Neutrophil (primary cell): Measurements from ENCODE around the gene IFNG.

Source experiments
- H3K27ac ChIP-seq: fragments of 200-600 bp; sonication (generic); 2 replicates; pipeline ENCODE4 v1.5.1; 2016; ENCODE audit warnings: mild to moderate bottlenecking, moderate library complexity
- H3K27me3 ChIP-seq: fragments of 200-600 bp; sonication (generic); 2 replicates; pipeline ENCODE4 v1.6.0; 2016; ENCODE audit warnings: mild to moderate bottlenecking
- H3K36me3 ChIP-seq: fragments of 200-600 bp; sonication (generic); 2 replicates; pipeline ENCODE4 v1.5.1; 2017
- H3K4me1 ChIP-seq, 2 experiments: fragments of 200-600 bp in 1 of 2; sonication (generic) in 1 of 2; 1 replicate in 1 of 2; 2 replicates in 1 of 2; pipeline versions ENCODE4 v1.5.1 to v1.6.1; 2013 to 2016; ENCODE audit warnings: low read depth in 1 of 2, low read length in 1 of 2, mild to moderate bottlenecking in 1 of 2, moderate library complexity in 1 of 2; ENCODE audit not compliant: control insufficient read depth in 1 of 2, insufficient read depth in 1 of 2
- H3K4me3 ChIP-seq, 2 experiments: fragments of 200-600 bp in 1 of 2; sonication (generic) in 1 of 2; 1 replicate in 1 of 2; 2 replicates in 1 of 2; pipeline ENCODE4 v1.5.1; 2013 to 2016; ENCODE audit warnings: low read depth in 1 of 2, low read length in 1 of 2, mild to moderate bottlenecking in 1 of 2, moderate library complexity in 1 of 2
- H3K9me3 ChIP-seq: fragments of 200-600 bp; sonication (generic); 2 replicates; pipeline ENCODE4 v1.5.1; 2016
- TF ChIP-seq, protein P1 (sequence below): fragments of 200-600 bp; sonication (generic); IDR thresholded peaks from 2 replicates; pipeline ENCODE4 v1.5.1; 2016; ENCODE audit warnings: antibody characterized with exemption

IFNG gene

DNA sequence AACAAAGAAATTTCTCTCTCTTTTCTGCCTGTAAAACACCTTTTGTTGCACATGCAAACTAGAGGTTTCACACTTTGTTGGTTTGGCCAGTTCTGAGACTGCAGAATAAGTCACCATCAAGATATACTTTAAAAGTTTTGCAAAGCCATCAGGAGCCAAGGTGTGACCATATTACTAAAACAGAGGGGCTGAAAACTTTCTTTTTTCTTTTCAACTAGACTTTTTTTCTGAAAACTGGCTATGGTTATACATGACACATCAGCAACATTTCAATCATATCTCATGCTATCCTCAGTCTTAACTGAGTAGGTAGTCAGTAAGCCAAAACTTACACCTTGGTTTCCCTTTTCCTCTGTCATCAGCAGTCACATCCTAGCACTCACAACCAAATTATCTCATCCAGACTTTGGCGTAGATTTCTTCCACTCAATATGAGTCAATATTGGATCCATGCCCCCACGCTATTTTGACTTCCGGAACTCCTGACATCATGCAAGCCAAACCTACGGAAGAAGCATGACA lies 4.1 kb upstream of the IFNG start:
- Histone ChIP-seq H3K4me1 (no peaks in the 10 kb centered on the region), H3K9me3 (no peaks in the 10 kb centered on the region), H3K27me3 (peaks cover 24% of the 10 kb centered on the region), H3K27ac (no peak overlapping the region), H3K4me3 (no peak overlapping the region), H3K36me3 (no peaks in the 10 kb centered on the region)
- TF ChIP-seq, protein P1, sequence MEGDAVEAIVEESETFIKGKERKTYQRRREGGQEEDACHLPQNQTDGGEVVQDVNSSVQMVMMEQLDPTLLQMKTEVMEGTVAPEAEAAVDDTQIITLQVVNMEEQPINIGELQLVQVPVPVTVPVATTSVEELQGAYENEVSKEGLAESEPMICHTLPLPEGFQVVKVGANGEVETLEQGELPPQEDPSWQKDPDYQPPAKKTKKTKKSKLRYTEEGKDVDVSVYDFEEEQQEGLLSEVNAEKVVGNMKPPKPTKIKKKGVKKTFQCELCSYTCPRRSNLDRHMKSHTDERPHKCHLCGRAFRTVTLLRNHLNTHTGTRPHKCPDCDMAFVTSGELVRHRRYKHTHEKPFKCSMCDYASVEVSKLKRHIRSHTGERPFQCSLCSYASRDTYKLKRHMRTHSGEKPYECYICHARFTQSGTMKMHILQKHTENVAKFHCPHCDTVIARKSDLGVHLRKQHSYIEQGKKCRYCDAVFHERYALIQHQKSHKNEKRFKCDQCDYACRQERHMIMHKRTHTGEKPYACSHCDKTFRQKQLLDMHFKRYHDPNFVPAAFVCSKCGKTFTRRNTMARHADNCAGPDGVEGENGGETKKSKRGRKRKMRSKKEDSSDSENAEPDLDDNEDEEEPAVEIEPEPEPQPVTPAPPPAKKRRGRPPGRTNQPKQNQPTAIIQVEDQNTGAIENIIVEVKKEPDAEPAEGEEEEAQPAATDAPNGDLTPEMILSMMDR: no peak

DNA sequence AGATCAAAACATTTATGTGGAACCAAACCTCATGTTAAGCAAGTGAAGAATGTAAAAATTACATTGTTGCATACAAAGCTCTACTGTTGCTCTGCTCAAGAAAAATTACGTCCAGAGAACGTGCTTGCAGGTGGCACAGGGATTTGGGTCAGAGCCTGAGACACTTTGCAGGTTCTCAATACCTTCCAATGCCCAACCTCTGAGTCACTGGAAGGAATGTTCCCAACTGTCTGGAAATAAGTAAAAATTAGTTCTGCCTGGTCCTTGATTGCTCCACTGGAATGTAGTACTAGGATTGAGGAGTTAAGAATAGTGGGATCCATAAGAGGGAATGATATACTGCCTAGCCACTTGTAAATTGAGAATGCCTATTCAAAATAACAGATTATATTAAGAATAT lies 2.8 kb upstream of the IFNG start:
- Histone ChIP-seq H3K4me3 (no peak overlapping the region), H3K27ac (no peak overlapping the region), H3K9me3 (no peaks in the 10 kb centered on the region), H3K27me3 (peaks cover 24% of the 10 kb centered on the region), H3K36me3 (no peaks in the 10 kb centered on the region), H3K4me1 (peaks cover 0 to 2% of the 10 kb centered on the region in 2 experiments)
- TF ChIP-seq, protein P1: no peak

DNA sequence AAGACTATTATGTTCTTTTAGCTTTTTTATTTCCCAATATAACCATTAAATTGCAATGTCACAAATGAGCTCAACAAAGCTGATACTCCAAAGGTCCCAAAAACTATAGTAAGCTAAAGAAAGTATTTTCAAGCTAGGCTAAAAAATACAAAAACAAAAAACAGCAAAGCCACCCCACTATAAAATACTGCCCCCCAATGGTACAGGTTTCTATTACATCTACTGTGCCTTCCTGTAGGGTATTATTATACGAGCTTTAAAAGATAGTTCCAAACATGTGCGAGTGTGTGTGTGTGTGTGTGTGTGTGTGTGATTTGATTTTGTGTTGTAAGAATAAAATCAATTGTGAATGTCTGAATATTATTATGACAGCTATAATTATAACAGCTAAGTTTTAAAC lies 1.1 kb downstream of the IFNG start:
- H3K36me3 ChIP-seq: no peaks in the 10 kb centered on the region
- no peak overlapping the region for H3K4me3 ChIP-seq
- no peak overlapping the region for H3K27ac ChIP-seq
- H3K27me3 ChIP-seq: peaks cover 32% of the 10 kb centered on the region
- no peaks in the 10 kb centered on the region for H3K9me3 ChIP-seq
- H3K4me1 ChIP-seq: peaks cover 0 to 4% of the 10 kb centered on the region in 2 experiments
- TF ChIP-seq, protein P1: no peak

DNA sequence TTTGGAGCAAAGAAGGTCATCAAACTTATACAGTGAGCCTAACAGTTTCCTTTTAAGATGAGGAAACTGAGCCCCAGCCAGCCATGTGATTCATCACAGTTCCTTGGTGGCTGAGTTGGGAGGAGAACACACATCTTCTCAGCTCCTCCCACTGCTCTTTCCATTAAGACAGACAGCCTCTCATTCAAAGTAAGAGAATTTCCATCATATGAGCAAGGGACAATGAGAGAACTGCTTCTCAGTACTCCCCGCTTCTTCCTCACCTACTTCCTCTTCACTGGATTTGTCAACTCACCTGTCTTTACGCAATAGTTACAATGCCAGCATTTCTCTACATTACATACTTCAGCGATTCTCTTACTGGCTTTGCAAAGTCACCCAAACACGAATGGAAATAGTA lies 2.2 kb downstream of the IFNG start:
- Histone ChIP-seq H3K4me3 (no peak overlapping the region), H3K27ac (no peak overlapping the region), H3K36me3 (no peaks in the 10 kb centered on the region), H3K27me3 (peaks cover 39% of the 10 kb centered on the region), H3K9me3 (no peaks in the 10 kb centered on the region), H3K4me1 (peaks cover 0 to 4% of the 10 kb centered on the region in 2 experiments)
- TF ChIP-seq, protein P1: no peak

DNA sequence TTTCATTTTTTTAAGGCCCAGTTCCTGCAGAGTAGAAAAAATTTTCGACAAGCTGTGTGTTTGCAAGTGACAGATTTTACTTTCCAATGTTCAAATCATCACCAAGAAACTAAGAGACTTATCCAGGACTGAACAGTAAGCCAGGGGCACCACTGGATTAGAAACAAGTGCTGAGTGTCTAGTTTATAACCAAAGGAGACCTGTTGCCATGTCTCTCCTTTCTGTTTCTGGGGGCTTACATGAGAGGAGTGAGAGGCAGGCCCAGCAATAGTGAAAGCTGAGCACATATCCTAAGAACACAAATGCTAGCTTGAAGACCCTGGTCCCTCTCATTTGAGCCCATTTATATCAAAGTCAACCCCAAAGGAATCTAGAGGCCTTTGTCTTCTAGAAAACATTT lies 2.9 kb downstream of the IFNG start:
- no peak overlapping the region for H3K4me3 ChIP-seq
- H3K9me3 ChIP-seq: no peaks in the 10 kb centered on the region
- TF ChIP-seq, protein P1: no peak
- H3K27me3 ChIP-seq: peaks cover 42% of the 10 kb centered on the region
- H3K4me1 ChIP-seq: peaks cover 0 to 4% of the 10 kb centered on the region in 2 experiments
- H3K36me3 ChIP-seq: no peaks in the 10 kb centered on the region
- no peak overlapping the region for H3K27ac ChIP-seq

DNA sequence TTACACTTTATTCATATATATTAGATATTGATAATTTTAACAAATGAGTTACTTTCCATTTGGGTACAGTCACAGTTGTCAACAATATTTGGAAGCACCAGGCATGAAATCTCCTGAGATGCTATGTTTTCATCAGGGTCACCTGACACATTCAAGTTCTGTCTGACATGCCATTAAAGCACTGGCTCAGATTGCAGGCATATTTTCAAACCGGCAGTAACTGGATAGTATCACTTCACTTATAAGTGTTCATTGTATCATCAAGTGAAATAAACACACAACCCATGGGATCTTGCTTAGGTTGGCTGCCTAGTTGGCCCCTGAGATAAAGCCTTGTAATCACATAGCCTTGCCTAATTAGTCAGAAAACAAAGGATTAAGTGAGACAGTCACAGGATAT lies 4.8 kb downstream of the IFNG start:
- Histone ChIP-seq H3K27me3 (peaks cover 38% of the 10 kb centered on the region), H3K4me3 (no peak overlapping the region), H3K27ac (no peak overlapping the region), H3K4me1 (peaks cover 0 to 4% of the 10 kb centered on the region in 2 experiments), H3K9me3 (no peaks in the 10 kb centered on the region), H3K36me3 (no peaks in the 10 kb centered on the region)
- TF ChIP-seq, protein P1: no peak
